Measurements from ENCODE around the gene MYH7B.

The MYH7B gene

DNA sequence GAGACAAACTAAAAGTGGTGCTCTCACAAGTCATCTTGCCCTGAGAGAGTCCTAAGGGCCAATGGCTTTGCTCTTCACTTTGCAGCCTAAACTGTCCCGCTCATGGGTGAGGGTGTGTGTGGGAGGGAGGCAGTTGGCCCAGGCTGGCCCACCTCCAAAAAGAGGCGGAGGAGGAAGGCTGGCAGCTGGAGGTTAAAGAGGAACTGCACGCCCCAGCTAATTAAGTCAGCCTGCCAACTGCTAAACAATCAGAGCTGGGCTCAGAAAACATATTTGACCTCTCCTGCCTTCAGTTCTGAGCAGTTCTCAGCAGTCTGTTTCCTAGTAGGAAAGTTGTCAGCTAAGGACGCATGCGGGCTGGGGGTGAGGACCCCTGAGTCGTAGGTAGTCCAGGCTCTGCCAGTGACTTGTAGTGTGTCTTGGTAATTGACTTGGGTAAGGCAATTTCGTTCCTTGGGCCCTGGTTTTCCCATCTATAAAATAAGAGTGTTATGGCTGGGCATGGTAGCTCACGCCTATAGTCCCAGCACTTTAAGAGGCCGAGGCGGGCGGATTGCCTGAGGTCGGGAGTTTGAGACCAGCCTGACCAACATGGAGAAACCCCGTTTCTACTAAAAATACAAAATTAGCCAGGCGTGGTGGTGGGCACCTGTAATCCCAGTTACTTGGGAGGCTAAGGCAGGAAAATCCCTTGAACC, 17.1 kb upstream of the MYH7B start:
- Histone ChIP-seq H3K79me2 (ENCODE audit: low read length) (no peaks in the 10 kb centered on the region), H2AFZ (ENCODE audit: low read depth, low read length) (no peak overlapping the region), H3K27me3 (ENCODE audit: low read depth, low read length) (no peaks in the 10 kb centered on the region), H3K4me3 (ENCODE audit: low read length) (no peak overlapping the region), H3K9ac (ENCODE audit: low read length) (no peak overlapping the region), H3K36me3 (replicated peaks; ENCODE audit: low read depth, low read length) (peaks cover 49% of the 10 kb centered on the region), H3K4me1 (ENCODE audit: low read length) (no peaks in the 10 kb centered on the region), H4K20me1 (ENCODE audit: insufficient read depth, low read length) (no peaks in the 10 kb centered on the region), H3K4me2 (ENCODE audit: low read length) (no peak overlapping the region), H3K9me3 (ENCODE audit: insufficient read depth, low read length) (no peaks in the 10 kb centered on the region), H3K27ac (ENCODE audit: low read length) (no peak overlapping the region)
- TF ChIP-seq, protein P1, sequence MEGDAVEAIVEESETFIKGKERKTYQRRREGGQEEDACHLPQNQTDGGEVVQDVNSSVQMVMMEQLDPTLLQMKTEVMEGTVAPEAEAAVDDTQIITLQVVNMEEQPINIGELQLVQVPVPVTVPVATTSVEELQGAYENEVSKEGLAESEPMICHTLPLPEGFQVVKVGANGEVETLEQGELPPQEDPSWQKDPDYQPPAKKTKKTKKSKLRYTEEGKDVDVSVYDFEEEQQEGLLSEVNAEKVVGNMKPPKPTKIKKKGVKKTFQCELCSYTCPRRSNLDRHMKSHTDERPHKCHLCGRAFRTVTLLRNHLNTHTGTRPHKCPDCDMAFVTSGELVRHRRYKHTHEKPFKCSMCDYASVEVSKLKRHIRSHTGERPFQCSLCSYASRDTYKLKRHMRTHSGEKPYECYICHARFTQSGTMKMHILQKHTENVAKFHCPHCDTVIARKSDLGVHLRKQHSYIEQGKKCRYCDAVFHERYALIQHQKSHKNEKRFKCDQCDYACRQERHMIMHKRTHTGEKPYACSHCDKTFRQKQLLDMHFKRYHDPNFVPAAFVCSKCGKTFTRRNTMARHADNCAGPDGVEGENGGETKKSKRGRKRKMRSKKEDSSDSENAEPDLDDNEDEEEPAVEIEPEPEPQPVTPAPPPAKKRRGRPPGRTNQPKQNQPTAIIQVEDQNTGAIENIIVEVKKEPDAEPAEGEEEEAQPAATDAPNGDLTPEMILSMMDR (IDR thresholded peaks at IDR 0.05; ENCODE audit: low read depth, low read length): no peak

DNA sequence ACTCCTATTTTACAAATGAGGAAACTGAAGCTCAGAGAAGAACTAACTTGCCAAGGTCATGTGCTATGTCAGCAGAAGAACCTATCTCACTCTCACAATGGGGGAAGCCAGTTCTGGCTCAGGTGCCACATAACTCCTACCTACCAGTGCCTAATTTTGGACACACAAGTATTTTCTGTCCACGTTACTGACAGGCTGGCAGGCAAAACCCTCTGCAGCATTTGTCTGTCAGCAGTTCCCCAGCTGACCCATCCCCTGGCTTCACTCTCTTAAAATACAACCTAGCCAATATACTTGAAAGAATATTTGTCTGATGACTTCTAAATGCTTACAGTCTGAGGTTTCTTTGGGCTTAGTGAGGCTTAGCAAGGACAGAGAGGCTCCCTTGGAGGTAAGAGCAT, 15.6 kb upstream of the MYH7B start:
- no peak overlapping the region for H3K4me2 ChIP-seq (ENCODE audit: low read length)
- H3K36me3 ChIP-seq (replicated peaks; ENCODE audit: low read depth, low read length): peaks cover 43% of the 10 kb centered on the region
- H3K27ac ChIP-seq (ENCODE audit: low read length): no peak overlapping the region

GRCh38 chr20:34941226-34941625, 14.4 kb upstream of the MYH7B start:
- Histone ChIP-seq H3K79me2 (ENCODE audit: low read length) (no peaks in the 10 kb centered on the region), H3K27me3 (ENCODE audit: low read depth, low read length) (no peaks in the 10 kb centered on the region), H3K4me2 (ENCODE audit: low read length) (no peak overlapping the region), H3K4me3 (ENCODE audit: low read length) (no peak overlapping the region), H3K4me1 (ENCODE audit: low read length) (no peaks in the 10 kb centered on the region), H2AFZ (ENCODE audit: low read depth, low read length) (no peak overlapping the region), H3K27ac (ENCODE audit: low read length) (no peak overlapping the region), H4K20me1 (ENCODE audit: insufficient read depth, low read length) (no peaks in the 10 kb centered on the region), H3K9ac (ENCODE audit: low read length) (no peak overlapping the region), H3K36me3 (replicated peaks; ENCODE audit: low read depth, low read length) (peaks cover 41% of the 10 kb centered on the region), H3K9me3 (ENCODE audit: insufficient read depth, low read length) (no peaks in the 10 kb centered on the region)
- TF ChIP-seq, protein P1 (IDR thresholded peaks at IDR 0.05; ENCODE audit: low read depth, low read length): no peak
- TF ChIP-seq EZH2phosphoT487 (IDR thresholded peaks at IDR 0.05; ENCODE audit: low read depth): no peak

More for the DNA sequence above, 15.6 kb upstream of the MYH7B start:
- Histone ChIP-seq H3K4me1 (ENCODE audit: low read length) (no peaks in the 10 kb centered on the region), H3K9ac (ENCODE audit: low read length) (no peak overlapping the region), H3K27me3 (ENCODE audit: low read depth, low read length) (no peaks in the 10 kb centered on the region), H4K20me1 (ENCODE audit: insufficient read depth, low read length) (no peaks in the 10 kb centered on the region), H2AFZ (ENCODE audit: low read depth, low read length) (no peak overlapping the region), H3K9me3 (ENCODE audit: insufficient read depth, low read length) (no peaks in the 10 kb centered on the region), H3K4me3 (ENCODE audit: low read length) (no peak overlapping the region), H3K79me2 (ENCODE audit: low read length) (no peaks in the 10 kb centered on the region)
- TF ChIP-seq, protein P1 (IDR thresholded peaks at IDR 0.05; ENCODE audit: low read depth, low read length): no peak
- TF ChIP-seq EZH2phosphoT487 (IDR thresholded peaks at IDR 0.05; ENCODE audit: low read depth): no peak

DNA sequence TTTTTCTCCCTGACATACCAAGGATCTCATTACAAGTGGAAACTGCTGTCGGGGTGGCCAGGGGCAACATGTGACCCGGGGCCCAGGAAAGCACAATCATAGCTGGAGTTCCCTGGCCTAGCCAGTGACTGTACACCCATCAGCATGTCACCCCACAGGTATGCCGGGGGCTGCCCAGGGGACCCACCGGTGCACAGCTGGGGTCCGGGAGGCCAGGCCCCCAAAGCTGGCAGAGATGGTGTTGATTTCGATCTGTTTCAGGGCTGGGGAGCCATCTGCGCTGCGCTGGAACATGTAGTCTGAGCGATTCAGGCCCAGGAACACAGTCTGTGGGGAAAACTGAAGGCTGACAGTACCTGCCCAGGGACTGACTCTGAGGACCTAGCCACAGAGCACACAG, 13.4 kb upstream of the MYH7B start:
- Histone ChIP-seq H3K9ac (ENCODE audit: low read length) (no peak overlapping the region), H3K36me3 (replicated peaks; ENCODE audit: low read depth, low read length) (peaks cover 39% of the 10 kb centered on the region), H2AFZ (ENCODE audit: low read depth, low read length) (no peak overlapping the region), H3K27me3 (ENCODE audit: low read depth, low read length) (no peaks in the 10 kb centered on the region), H3K4me1 (ENCODE audit: low read length) (no peaks in the 10 kb centered on the region), H4K20me1 (ENCODE audit: insufficient read depth, low read length) (no peaks in the 10 kb centered on the region), H3K9me3 (ENCODE audit: insufficient read depth, low read length) (no peaks in the 10 kb centered on the region), H3K79me2 (ENCODE audit: low read length) (no peaks in the 10 kb centered on the region), H3K27ac (ENCODE audit: low read length) (no peak overlapping the region), H3K4me3 (ENCODE audit: low read length) (no peak overlapping the region), H3K4me2 (ENCODE audit: low read length) (no peak overlapping the region)
- no peak for TF ChIP-seq EZH2phosphoT487 (IDR thresholded peaks at IDR 0.05; ENCODE audit: low read depth)
- TF ChIP-seq, protein P1 (IDR thresholded peaks at IDR 0.05; ENCODE audit: low read depth, low read length): no peak
